ENCODE measurements around the gene DCDC2. TPM values are rescaled to one million over a fixed set of nuclear protein-coding genes. Genes with fewer than 3 reads are reported as not detected.

DCDC2 gene
- total RNA-seq, 1 donor from 2014 or later, result 1.4 TPM

DNA sequence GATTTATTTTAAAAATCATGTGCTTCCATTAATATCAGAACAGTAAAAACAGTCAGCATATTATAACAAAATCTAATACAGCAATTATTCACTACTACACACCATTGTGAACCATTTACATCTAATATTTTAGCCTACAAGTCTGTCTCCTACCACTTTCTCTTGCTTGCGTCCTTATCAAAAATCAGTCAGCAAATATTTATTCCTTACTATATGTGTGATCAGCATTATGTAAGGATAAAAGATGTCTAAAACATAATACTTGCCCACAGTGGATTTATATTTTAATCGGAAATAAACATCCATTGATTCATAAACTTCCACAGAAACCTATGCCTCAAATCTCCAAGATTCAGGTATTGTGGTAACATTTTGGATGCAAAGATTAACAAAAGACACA is 132.0 kb downstream of the DCDC2 start:
- no peak for TF ChIP-seq CTCF (IDR thresholded peaks at IDR 0.05; ENCODE audit: unreplicated experiment)
- peaks cover 29% of the 10 kb centered on the region for H3K4me1 Mint-ChIP-seq
- H3K4me3 Mint-ChIP-seq, result no peak overlapping the region

GRCh38 chr6:24223115-24223919 is 134.5 kb downstream of the DCDC2 start:
- DNase-seq (ENCODE audit: low spot score in 2 of 2, unreplicated experiment in 2 of 2), result no peak
- peaks cover 5% of the 10 kb centered on the region for H3K27me3 Mint-ChIP-seq (ENCODE audit: low read depth)
- TF ChIP-seq CTCF (IDR thresholded peaks at IDR 0.05; ENCODE audit: unreplicated experiment), result no peak
- H3K27ac Mint-ChIP-seq, result no peak overlapping the region
- no peaks in the 10 kb centered on the region for H3K36me3 Mint-ChIP-seq
- no peaks in the 10 kb centered on the region for H3K9me3 Mint-ChIP-seq
- H3K4me3 Mint-ChIP-seq, result no peak overlapping the region
- H3K4me1 Mint-ChIP-seq, result peaks cover 19% of the 10 kb centered on the region

More for the DNA sequence above, 132.0 kb downstream of the DCDC2 start:
- H3K9me3 Mint-ChIP-seq, result no peaks in the 10 kb centered on the region
- no peaks in the 10 kb centered on the region for H3K36me3 Mint-ChIP-seq
- no peak for DNase-seq (ENCODE audit: low spot score in 2 of 2, unreplicated experiment in 2 of 2)
- H3K27ac Mint-ChIP-seq, result no peak overlapping the region
- H3K27me3 Mint-ChIP-seq (ENCODE audit: low read depth), result peaks cover 5% of the 10 kb centered on the region

DNA sequence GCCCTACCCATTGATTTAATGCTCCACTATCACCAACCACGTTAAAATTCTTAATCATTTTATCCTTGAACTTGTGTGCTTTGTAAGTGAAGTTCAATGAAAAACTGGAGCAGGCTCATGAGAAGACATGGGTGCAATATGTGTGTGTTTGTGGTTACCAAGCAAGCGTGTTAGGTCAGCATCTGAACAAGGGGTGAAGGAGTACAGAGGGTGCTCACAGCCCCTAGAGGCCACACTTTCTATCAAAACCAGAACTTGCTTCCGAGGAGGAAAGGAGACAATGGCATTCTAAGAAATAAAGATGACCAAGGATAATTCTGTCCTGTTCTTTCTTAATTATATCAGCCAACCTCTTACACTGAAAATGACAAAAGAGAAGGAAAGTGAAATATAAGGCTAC is 138.2 kb downstream of the DCDC2 start:
- H3K4me1 Mint-ChIP-seq, result no peaks in the 10 kb centered on the region
- H3K4me3 Mint-ChIP-seq, result no peak overlapping the region
- no peak overlapping the region for H3K27ac Mint-ChIP-seq
- H3K27me3 Mint-ChIP-seq (ENCODE audit: low read depth), result peaks cover 5% of the 10 kb centered on the region
- no peak for DNase-seq (ENCODE audit: low spot score in 2 of 2, unreplicated experiment in 2 of 2)
- H3K36me3 Mint-ChIP-seq, result no peaks in the 10 kb centered on the region
- H3K9me3 Mint-ChIP-seq, result no peaks in the 10 kb centered on the region
- no peak for TF ChIP-seq CTCF (IDR thresholded peaks at IDR 0.05; ENCODE audit: unreplicated experiment)

- Mint-ChIP-seq H3K4me1 (no peaks in the 10 kb centered on the region), H3K27me3 (ENCODE audit: low read depth) (no peaks in the 10 kb centered on the region), H3K9me3 (no peaks in the 10 kb centered on the region), H3K4me3 (no peak overlapping the region), H3K36me3 (no peaks in the 10 kb centered on the region), H3K27ac (no peak overlapping the region)
- TF ChIP-seq CTCF (IDR thresholded peaks at IDR 0.05; ENCODE audit: unreplicated experiment), result no peak
- no peak for DNase-seq (ENCODE audit: low spot score in 2 of 2, unreplicated experiment in 2 of 2)
Observed at GRCh38 chr6:24214984-24215383, 142.9 kb downstream of the DCDC2 start.

GRCh38 chr6:24207413-24207812 is 150.4 kb downstream of the DCDC2 start:
- Mint-ChIP-seq H3K9me3 (peaks cover 4% of the 10 kb centered on the region), H3K27me3 (ENCODE audit: low read depth) (no peaks in the 10 kb centered on the region), H3K36me3 (peaks cover 10% of the 10 kb centered on the region), H3K27ac (no peak overlapping the region), H3K4me1 (peaks cover 15% of the 10 kb centered on the region), H3K4me3 (no peak overlapping the region)
- no peak for DNase-seq (ENCODE audit: low spot score in 2 of 2, unreplicated experiment in 2 of 2)
- TF ChIP-seq CTCF (IDR thresholded peaks at IDR 0.05; ENCODE audit: unreplicated experiment), result no peak
